ENCODE measurements around the gene ARAP1. TPM values are rescaled to one million over a fixed set of nuclear protein-coding genes. Genes with fewer than 3 reads are reported as not detected.

The ARAP1 gene
- total RNA-seq, 1 donor from 2014 or later, result 55.1 TPM

- Mint-ChIP-seq H3K4me3 (ENCODE audit: unreplicated experiment) (peak overlapping the region; percentile 26), H3K27me3 (ENCODE audit: unreplicated experiment) (peaks cover 12% of the 10 kb centered on the region), H3K36me3 (ENCODE audit: low read depth, unreplicated experiment) (peaks cover 14% of the 10 kb centered on the region), H3K4me1 (ENCODE audit: unreplicated experiment) (peaks cover 5% of the 10 kb centered on the region), H3K27ac (ENCODE audit: unreplicated experiment) (no peak overlapping the region), H3K9me3 (ENCODE audit: unreplicated experiment) (no peaks in the 10 kb centered on the region)
- DNase-seq (ENCODE audit: low spot score), result no peak
- TF ChIP-seq CTCF (IDR thresholded peaks at IDR 0.05; ENCODE audit: unreplicated experiment), result no peak
These were observed 19.9 kb upstream of the ARAP1 start for GRCh38 chr11:72772059-72772458.

GRCh38 chr11:72771507-72771906 lies 19.3 kb upstream of the ARAP1 start:
- Mint-ChIP-seq H3K27me3 (ENCODE audit: unreplicated experiment) (peaks cover 14% of the 10 kb centered on the region), H3K4me3 (ENCODE audit: unreplicated experiment) (no peak overlapping the region), H3K4me1 (ENCODE audit: unreplicated experiment) (peaks cover 3% of the 10 kb centered on the region), H3K9me3 (ENCODE audit: unreplicated experiment) (no peaks in the 10 kb centered on the region), H3K36me3 (ENCODE audit: low read depth, unreplicated experiment) (peaks cover 14% of the 10 kb centered on the region), H3K27ac (ENCODE audit: unreplicated experiment) (no peak overlapping the region)
- no peak for TF ChIP-seq CTCF (IDR thresholded peaks at IDR 0.05; ENCODE audit: unreplicated experiment)
- DNase-seq (ENCODE audit: low spot score), result no peak

- no peaks in the 10 kb centered on the region for H3K4me1 Mint-ChIP-seq (ENCODE audit: unreplicated experiment)
- peaks cover 15% of the 10 kb centered on the region for H3K27me3 Mint-ChIP-seq (ENCODE audit: unreplicated experiment)
- DNase-seq (ENCODE audit: low spot score), result no peak
- no peak overlapping the region for H3K27ac Mint-ChIP-seq (ENCODE audit: unreplicated experiment)
- H3K9me3 Mint-ChIP-seq (ENCODE audit: unreplicated experiment), result no peaks in the 10 kb centered on the region
- H3K36me3 Mint-ChIP-seq (ENCODE audit: low read depth, unreplicated experiment), result peaks cover 12% of the 10 kb centered on the region
- TF ChIP-seq CTCF (IDR thresholded peaks at IDR 0.05; ENCODE audit: unreplicated experiment), result no peak
- no peak overlapping the region for H3K4me3 Mint-ChIP-seq (ENCODE audit: unreplicated experiment)
These were observed 18.6 kb upstream of the ARAP1 start for GRCh38 chr11:72770799-72771198.

GRCh38 chr11:72769680-72770079 lies 17.5 kb upstream of the ARAP1 start:
- H3K27me3 Mint-ChIP-seq (ENCODE audit: unreplicated experiment), result peaks cover 14% of the 10 kb centered on the region
- H3K4me3 Mint-ChIP-seq (ENCODE audit: unreplicated experiment), result no peak overlapping the region

GRCh38 chr11:72768581-72768980 lies 16.4 kb upstream of the ARAP1 start:
- DNase-seq (ENCODE audit: low spot score), result no peak
- no peak for TF ChIP-seq CTCF (IDR thresholded peaks at IDR 0.05; ENCODE audit: unreplicated experiment)
- Mint-ChIP-seq H3K27me3 (ENCODE audit: unreplicated experiment) (peaks cover 13% of the 10 kb centered on the region), H3K4me1 (ENCODE audit: unreplicated experiment) (no peaks in the 10 kb centered on the region), H3K4me3 (ENCODE audit: unreplicated experiment) (no peak overlapping the region), H3K9me3 (ENCODE audit: unreplicated experiment) (no peaks in the 10 kb centered on the region), H3K36me3 (ENCODE audit: low read depth, unreplicated experiment) (peaks cover 4% of the 10 kb centered on the region), H3K27ac (ENCODE audit: unreplicated experiment) (no peak overlapping the region)

More at GRCh38 chr11:72769680-72770079, 17.5 kb upstream of the ARAP1 start:
- Mint-ChIP-seq H3K4me1 (ENCODE audit: unreplicated experiment) (no peaks in the 10 kb centered on the region), H3K27ac (ENCODE audit: unreplicated experiment) (no peak overlapping the region), H3K36me3 (ENCODE audit: low read depth, unreplicated experiment) (peaks cover 4% of the 10 kb centered on the region), H3K9me3 (ENCODE audit: unreplicated experiment) (no peaks in the 10 kb centered on the region)
- TF ChIP-seq CTCF (IDR thresholded peaks at IDR 0.05; ENCODE audit: unreplicated experiment), result no peak
- DNase-seq (ENCODE audit: low spot score), result no peak
